GM23338 (cell line): Measurements from ENCODE around the gene CCNQ. TPM values are rescaled to one million over a fixed set of nuclear protein-coding genes. Genes with fewer than 3 reads are reported as not detected.

Experiments used
- ATAC-seq: fragments of 200-7000 bp; cut with Tn5 transposase; 3 replicates; pipeline ENCODE4 v1.9.1; 2020
- DNase-seq: peaks from one replicate; pipeline ENCODE4 v3.0.0-alpha.2; 2015; ENCODE audit warnings: low spot score
- H2AFZ ChIP-seq: fragments of 200-600 bp; sonication (generic); 2 replicates; pipeline ENCODE4 v1.8.0; 2016; ENCODE audit warnings: antibody characterized with exemption, mild to moderate bottlenecking, moderate library complexity
- H3F3A ChIP-seq: fragments of 200-600 bp; sonication (generic); replicated peaks from 2 replicates; pipeline ENCODE4 v1.8.0; 2017; ENCODE audit warnings: antibody characterized with exemption, mixed run types, low read depth
- H3K27ac ChIP-seq: fragments of 200-600 bp; sonication (generic); 2 replicates; pipeline ENCODE4 v1.6.1; 2016; ENCODE audit warnings: low read depth
- H3K27me3 ChIP-seq: fragments of 200-600 bp; sonication (generic); 2 replicates; pipeline ENCODE4 v1.8.0; 2016; ENCODE audit warnings: mild to moderate bottlenecking, mixed run types, moderate library complexity; ENCODE audit not compliant: insufficient read depth
- H3K36me3 ChIP-seq: fragments of 200-600 bp; sonication (generic); 2 replicates; pipeline ENCODE4 v1.8.0; 2016; ENCODE audit warnings: mild to moderate bottlenecking; ENCODE audit not compliant: insufficient read depth
- H3K4me1 ChIP-seq: fragments of 200-600 bp; sonication (generic); 2 replicates; pipeline ENCODE4 v1.8.0; 2016; ENCODE audit warnings: mild to moderate bottlenecking, moderate library complexity; ENCODE audit not compliant: insufficient read depth
- H3K4me2 ChIP-seq: fragments of 200-600 bp; sonication (generic); 2 replicates; pipeline ENCODE4 v1.7.1; 2017; ENCODE audit warnings: mixed run types
- H3K4me3 ChIP-seq: fragments of 200-600 bp; sonication (generic); 2 replicates; pipeline ENCODE4 v1.6.1; 2016; ENCODE audit warnings: mixed run types
- H3K79me2 ChIP-seq: fragments of 200-600 bp; sonication (generic); replicated peaks from 2 replicates; pipeline ENCODE4 v1.8.0; 2017; ENCODE audit warnings: mild to moderate bottlenecking; ENCODE audit not compliant: insufficient read depth
- H3K9me2 ChIP-seq: fragments of 200-600 bp; sonication (generic); 2 replicates; pipeline ENCODE4 v1.8.0; 2017; ENCODE audit not compliant: insufficient read depth
- H4K20me1 ChIP-seq: fragments of 200-600 bp; sonication (generic); replicated peaks from 2 replicates; pipeline ENCODE4 v1.8.0; 2017; ENCODE audit warnings: mild to moderate bottlenecking; ENCODE audit not compliant: insufficient read depth
- H3K27ac Mint-ChIP-seq: 2 replicates; pipeline ENCODE4 v1.8.0; 2020; ENCODE audit warnings: inconsistent platforms, mild to moderate bottlenecking, moderate library complexity, mixed read lengths
- H3K27me3 Mint-ChIP-seq: 3 replicates; pipeline ENCODE4 v1.8.0; 2022; ENCODE audit warnings: low read depth, mild to moderate bottlenecking, moderate library complexity, mixed read lengths, inconsistent platforms; ENCODE audit not compliant: insufficient read depth, poor library complexity
- H3K36me3 Mint-ChIP-seq: 3 replicates; pipeline ENCODE4 v1.8.0; 2021; ENCODE audit warnings: low read depth, mild to moderate bottlenecking, inconsistent platforms, moderate library complexity, mixed read lengths
- H3K4me1 Mint-ChIP-seq: 3 replicates; pipeline ENCODE4 v1.8.0; 2020; ENCODE audit warnings: mild to moderate bottlenecking, inconsistent platforms, mixed read lengths
- H3K4me3 Mint-ChIP-seq: 3 replicates; pipeline ENCODE4 v1.8.0; 2021; ENCODE audit warnings: moderate library complexity, mild to moderate bottlenecking, inconsistent platforms, mixed read lengths
- H3K9me3 Mint-ChIP-seq: 3 replicates; pipeline ENCODE4 v1.8.0; 2020; ENCODE audit warnings: moderate library complexity, mild to moderate bottlenecking, inconsistent platforms, mixed read lengths
- CREB1 ChIP-seq: fragments of 250-450 bp; sonication (Bioruptor Pico); IDR thresholded peaks from 2 replicates; pipeline ENCODE4 v1.5.0; 2020; ENCODE audit warnings: low read depth, mild to moderate bottlenecking, moderate library complexity
- CTCF ChIP-seq, 2 experiments: fragments of 200-600 bp in 1 of 2; sonication (generic) in 1 of 2; conservative IDR thresholded peaks; 2 replicates each; pipeline versions ENCODE4 v1.5.1 to v1.6.1; 2016 to 2017; ENCODE audit warnings: antibody characterized with exemption in 2 of 2, low read depth in 2 of 2, mild to moderate bottlenecking in 2 of 2, moderate library complexity in 1 of 2
- ETS1 ChIP-seq: IDR thresholded peaks from 2 replicates; pipeline ENCODE4 v1.6.1; 2016; ENCODE audit warnings: antibody characterized with exemption
- EZH2 ChIP-seq: fragments of 200-600 bp; sonication (generic); IDR thresholded peaks from one replicate; pipeline ENCODE4 v1.8.0; 2017; ENCODE audit warnings: antibody characterized with exemption, mild to moderate bottlenecking, low read depth; ENCODE audit not compliant: unreplicated experiment
- EZH2phosphoT487 ChIP-seq: fragments of 200-600 bp; sonication (generic); IDR thresholded peaks from one replicate; pipeline ENCODE4 v1.8.1; 2018; ENCODE audit warnings: antibody characterized with exemption; ENCODE audit not compliant: unreplicated experiment
- JUNB ChIP-seq: IDR thresholded peaks from one replicate; pipeline ENCODE4 v1.6.1; 2016; ENCODE audit warnings: antibody characterized with exemption; ENCODE audit not compliant: unreplicated experiment
- NANOG ChIP-seq: IDR thresholded peaks from 2 replicates; pipeline ENCODE4 v1.6.1; 2016; ENCODE audit warnings: antibody characterized with exemption, borderline replicate concordance
- POLR2AphosphoS5 ChIP-seq: IDR thresholded peaks from 2 replicates; pipeline ENCODE4 v1.6.1; 2016; ENCODE audit warnings: antibody characterized with exemption, low read depth
- STAT1 ChIP-seq: IDR thresholded peaks from one replicate; pipeline ENCODE4 v1.6.1; 2016; ENCODE audit warnings: antibody characterized with exemption; ENCODE audit not compliant: unreplicated experiment
- ZNF114 ChIP-seq: fragments of 250-450 bp; sonication (Bioruptor Pico); IDR thresholded peaks from 2 replicates; pipeline ENCODE4 v1.5.0; 2020; ENCODE audit warnings: mild to moderate bottlenecking, moderate library complexity
- ZNF331 ChIP-seq: fragments of 250-450 bp; sonication (Bioruptor Pico); IDR thresholded peaks from 2 replicates; pipeline ENCODE4 v1.5.0; 2020; ENCODE audit warnings: low read depth, mild to moderate bottlenecking, moderate library complexity
- polyA plus RNA-seq: library from polyadenylated mRNA; unstranded; fragments of >200 nt; fragmentation: Nextera tagmentation; extraction: Ambion mirVana; gene quantifications from 2 replicates; pipeline ENCODE4 v1.2.1, GENCODE V29; 2016
- total RNA-seq: library from RNA; depleted of rRNA; stranded (reverse); fragments of >200 nt; shearing (Covaris generic); gene quantifications from 2 replicates; pipeline ENCODE4 v1.2.3, GENCODE V29; 2014

Gene CCNQ
- total and polyA plus RNA-seq, 2 experiments from 2014 or later: 19.4 to 30.2 TPM

- H3K79me2 ChIP-seq: no peaks in the 10 kb centered on the region
- no peaks in the 10 kb centered on the region for H3K36me3 ChIP-seq
- no peak overlapping the region for H3K4me3 ChIP-seq
- peak; percentile 54 for DNase-seq
- no peak overlapping the region for H2AFZ ChIP-seq
- peaks cover 12% of the 10 kb centered on the region for H3K4me1 Mint-ChIP-seq
- H3K9me2 ChIP-seq: no peaks in the 10 kb centered on the region
- TF ChIP-seq STAT1: no peak
- peak in 1 of 2 experiments; percentile 25; a peak in 2 of 4 replicates for TF ChIP-seq CTCF (conservative IDR thresholded peaks at IDR 0.05; ENCODE audit: low read depth in 2 of 2)
- H3F3A ChIP-seq: no peaks in the 10 kb centered on the region
- no peaks in the 10 kb centered on the region for H3K4me1 ChIP-seq
- H3K27ac ChIP-seq: no peak overlapping the region
- H3K27me3 ChIP-seq: no peaks in the 10 kb centered on the region
- H3K27ac Mint-ChIP-seq: no peak overlapping the region
- no peaks in the 10 kb centered on the region for H3K36me3 Mint-ChIP-seq
- no peaks in the 10 kb centered on the region for H4K20me1 ChIP-seq
- ATAC-seq: peak; percentile 22
- no peak overlapping the region for H3K4me2 ChIP-seq
- no peak overlapping the region for H3K4me3 Mint-ChIP-seq
- peaks cover 11% of the 10 kb centered on the region for H3K27me3 Mint-ChIP-seq
- no peaks in the 10 kb centered on the region for H3K9me3 Mint-ChIP-seq
Observed at GRCh38 chrX:153573984-153574383, 25.0 kb downstream of the CCNQ start.

DNA sequence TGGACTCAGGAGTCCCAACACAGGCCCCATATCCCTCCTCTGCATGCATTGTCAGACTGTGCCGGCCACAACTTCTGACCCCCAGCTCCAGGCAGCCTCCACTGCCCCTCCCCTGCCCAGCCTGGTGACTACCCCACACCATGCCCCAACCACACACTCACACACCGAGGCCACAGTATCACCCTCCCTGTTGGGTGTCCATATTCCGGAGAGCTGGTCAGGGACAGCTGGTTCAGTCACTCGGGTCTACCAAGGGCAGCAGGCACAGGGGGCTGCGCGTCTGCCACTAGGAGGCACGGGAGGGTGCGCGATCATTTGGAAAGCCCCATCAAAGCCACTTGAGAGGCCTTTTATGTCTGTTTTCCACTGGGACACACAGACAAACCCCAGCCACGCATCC lies 26.3 kb downstream of the CCNQ start:
- Histone ChIP-seq H4K20me1 (no peaks in the 10 kb centered on the region), H3K79me2 (no peaks in the 10 kb centered on the region), H3K27ac (no peak overlapping the region), H3K4me1 (no peaks in the 10 kb centered on the region), H3F3A (no peaks in the 10 kb centered on the region), H3K27me3 (no peaks in the 10 kb centered on the region), H3K4me2 (no peak overlapping the region), H3K36me3 (no peaks in the 10 kb centered on the region), H3K9me2 (no peaks in the 10 kb centered on the region), H3K4me3 (no peak overlapping the region), H2AFZ (no peak overlapping the region)
- H3K27me3 Mint-ChIP-seq: peaks cover 11% of the 10 kb centered on the region
- peaks cover 11% of the 10 kb centered on the region for H3K4me1 Mint-ChIP-seq
- H3K36me3 Mint-ChIP-seq: no peaks in the 10 kb centered on the region
- TF ChIP-seq ZNF331 (CRISPR knock-in tag): no peak
- no peak for TF ChIP-seq NANOG
- TF ChIP-seq JUNB: no peak
- TF ChIP-seq STAT1: no peak
- TF ChIP-seq EZH2: no peak
- TF ChIP-seq EZH2phosphoT487: no peak
- no peak for TF ChIP-seq ETS1
- DNase-seq: no peak
- no peak overlapping the region for H3K27ac Mint-ChIP-seq
- H3K9me3 Mint-ChIP-seq: no peaks in the 10 kb centered on the region
- H3K4me3 Mint-ChIP-seq: no peak overlapping the region
- ATAC-seq: no peak

- no peak for ATAC-seq
- Mint-ChIP-seq H3K4me3 (no peak overlapping the region), H3K4me1 (peaks cover 14% of the 10 kb centered on the region), H3K9me3 (no peaks in the 10 kb centered on the region), H3K27ac (no peak overlapping the region), H3K27me3 (peaks cover 11% of the 10 kb centered on the region), H3K36me3 (no peaks in the 10 kb centered on the region)
- no peaks in the 10 kb centered on the region for H3K79me2 ChIP-seq
- no peaks in the 10 kb centered on the region for H3F3A ChIP-seq
- H2AFZ ChIP-seq: no peak overlapping the region
- H3K36me3 ChIP-seq: no peaks in the 10 kb centered on the region
- H3K9me2 ChIP-seq: no peaks in the 10 kb centered on the region
- H3K27ac ChIP-seq: no peak overlapping the region
- H3K4me3 ChIP-seq: no peak overlapping the region
- no peaks in the 10 kb centered on the region for H3K4me1 ChIP-seq
- no peaks in the 10 kb centered on the region for H3K27me3 ChIP-seq
- H4K20me1 ChIP-seq: no peaks in the 10 kb centered on the region
- no peak overlapping the region for H3K4me2 ChIP-seq
- DNase-seq: no peak
- TF ChIP-seq POLR2AphosphoS5 (no peak), CREB1 (CRISPR knock-in tag) (no peak), NANOG (no peak), JUNB (no peak), ZNF114 (no peak), EZH2phosphoT487 (no peak), CTCF (conservative IDR thresholded peaks at IDR 0.05; ENCODE audit: low read depth in 2 of 2) (no peak), ETS1 (no peak)
Observed at GRCh38 chrX:153571534-153571908, 27.4 kb downstream of the CCNQ start.
